ENCODE measurements around the gene CLCF1.

DNA sequence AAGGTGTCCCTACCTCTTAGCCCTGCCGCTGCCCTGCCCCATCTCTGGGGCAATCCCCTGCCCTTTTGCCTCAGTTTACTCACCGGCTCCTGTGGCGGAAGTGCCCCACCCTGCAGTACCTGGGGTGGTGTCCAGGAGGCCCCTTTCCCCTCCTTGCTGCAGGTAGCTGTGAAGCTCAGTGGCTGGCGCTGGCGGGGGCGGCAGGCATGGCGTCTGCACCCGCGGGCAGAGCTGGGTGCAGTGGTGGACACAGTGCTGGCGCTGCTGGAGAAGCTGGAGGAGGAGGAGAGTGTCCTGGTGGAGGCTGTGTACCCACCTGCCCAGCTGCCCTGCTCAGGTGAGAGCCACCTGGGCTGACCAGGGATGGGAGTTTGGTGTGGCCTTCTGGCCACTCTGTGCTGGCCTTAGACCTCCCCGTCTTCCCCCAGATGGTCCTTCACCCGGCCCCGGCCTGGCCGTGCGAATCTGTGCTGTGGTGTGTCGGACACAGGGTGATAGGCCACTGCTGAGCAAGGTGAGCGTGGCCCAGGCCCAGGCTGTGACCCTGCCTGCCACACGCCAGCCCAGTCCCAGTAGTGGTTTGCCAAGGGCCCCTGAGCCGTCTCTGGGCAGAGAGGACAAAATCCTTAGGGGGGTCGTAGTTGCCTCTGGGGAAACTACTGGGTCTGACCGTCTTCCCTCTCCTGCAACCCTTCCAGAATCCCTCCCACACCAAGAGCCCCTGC is 46.1 kb upstream of the CLCF1 start:
- TF ChIP-seq RAD21 (conservative IDR thresholded peaks at IDR 0.05) (no peak), EZH2 (IDR thresholded peaks at IDR 0.05; ENCODE audit: borderline replicate concordance, insufficient read depth, low read length, poor library complexity, severe bottlenecking) (no peak), POLR2AphosphoS5 (IDR thresholded peaks at IDR 0.05) (no peak), EP300 (conservative IDR thresholded peaks at IDR 0.05; ENCODE audit: poor library complexity, severe bottlenecking) (no peak), TAF1 (IDR thresholded peaks at IDR 0.05; ENCODE audit: low read depth) (no peak), SMC3 (conservative IDR thresholded peaks at IDR 0.05; ENCODE audit: poor library complexity) (no peak), MXI1 (conservative IDR thresholded peaks at IDR 0.05; ENCODE audit: poor library complexity, severe bottlenecking) (no peak)
- TF ChIP-seq, protein P1, sequence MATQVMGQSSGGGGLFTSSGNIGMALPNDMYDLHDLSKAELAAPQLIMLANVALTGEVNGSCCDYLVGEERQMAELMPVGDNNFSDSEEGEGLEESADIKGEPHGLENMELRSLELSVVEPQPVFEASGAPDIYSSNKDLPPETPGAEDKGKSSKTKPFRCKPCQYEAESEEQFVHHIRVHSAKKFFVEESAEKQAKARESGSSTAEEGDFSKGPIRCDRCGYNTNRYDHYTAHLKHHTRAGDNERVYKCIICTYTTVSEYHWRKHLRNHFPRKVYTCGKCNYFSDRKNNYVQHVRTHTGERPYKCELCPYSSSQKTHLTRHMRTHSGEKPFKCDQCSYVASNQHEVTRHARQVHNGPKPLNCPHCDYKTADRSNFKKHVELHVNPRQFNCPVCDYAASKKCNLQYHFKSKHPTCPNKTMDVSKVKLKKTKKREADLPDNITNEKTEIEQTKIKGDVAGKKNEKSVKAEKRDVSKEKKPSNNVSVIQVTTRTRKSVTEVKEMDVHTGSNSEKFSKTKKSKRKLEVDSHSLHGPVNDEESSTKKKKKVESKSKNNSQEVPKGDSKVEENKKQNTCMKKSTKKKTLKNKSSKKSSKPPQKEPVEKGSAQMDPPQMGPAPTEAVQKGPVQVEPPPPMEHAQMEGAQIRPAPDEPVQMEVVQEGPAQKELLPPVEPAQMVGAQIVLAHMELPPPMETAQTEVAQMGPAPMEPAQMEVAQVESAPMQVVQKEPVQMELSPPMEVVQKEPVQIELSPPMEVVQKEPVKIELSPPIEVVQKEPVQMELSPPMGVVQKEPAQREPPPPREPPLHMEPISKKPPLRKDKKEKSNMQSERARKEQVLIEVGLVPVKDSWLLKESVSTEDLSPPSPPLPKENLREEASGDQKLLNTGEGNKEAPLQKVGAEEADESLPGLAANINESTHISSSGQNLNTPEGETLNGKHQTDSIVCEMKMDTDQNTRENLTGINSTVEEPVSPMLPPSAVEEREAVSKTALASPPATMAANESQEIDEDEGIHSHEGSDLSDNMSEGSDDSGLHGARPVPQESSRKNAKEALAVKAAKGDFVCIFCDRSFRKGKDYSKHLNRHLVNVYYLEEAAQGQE (IDR thresholded peaks at IDR 0.05; ENCODE audit: borderline replicate concordance): no peak
- TF ChIP-seq, protein P2, sequence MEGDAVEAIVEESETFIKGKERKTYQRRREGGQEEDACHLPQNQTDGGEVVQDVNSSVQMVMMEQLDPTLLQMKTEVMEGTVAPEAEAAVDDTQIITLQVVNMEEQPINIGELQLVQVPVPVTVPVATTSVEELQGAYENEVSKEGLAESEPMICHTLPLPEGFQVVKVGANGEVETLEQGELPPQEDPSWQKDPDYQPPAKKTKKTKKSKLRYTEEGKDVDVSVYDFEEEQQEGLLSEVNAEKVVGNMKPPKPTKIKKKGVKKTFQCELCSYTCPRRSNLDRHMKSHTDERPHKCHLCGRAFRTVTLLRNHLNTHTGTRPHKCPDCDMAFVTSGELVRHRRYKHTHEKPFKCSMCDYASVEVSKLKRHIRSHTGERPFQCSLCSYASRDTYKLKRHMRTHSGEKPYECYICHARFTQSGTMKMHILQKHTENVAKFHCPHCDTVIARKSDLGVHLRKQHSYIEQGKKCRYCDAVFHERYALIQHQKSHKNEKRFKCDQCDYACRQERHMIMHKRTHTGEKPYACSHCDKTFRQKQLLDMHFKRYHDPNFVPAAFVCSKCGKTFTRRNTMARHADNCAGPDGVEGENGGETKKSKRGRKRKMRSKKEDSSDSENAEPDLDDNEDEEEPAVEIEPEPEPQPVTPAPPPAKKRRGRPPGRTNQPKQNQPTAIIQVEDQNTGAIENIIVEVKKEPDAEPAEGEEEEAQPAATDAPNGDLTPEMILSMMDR (IDR thresholded peaks at IDR 0.05; ENCODE audit: poor library complexity, severe bottlenecking): no peak

Measured in neural cell (in vitro differentiated cells).